ENCODE results near the gene ERBB4.

DNA sequence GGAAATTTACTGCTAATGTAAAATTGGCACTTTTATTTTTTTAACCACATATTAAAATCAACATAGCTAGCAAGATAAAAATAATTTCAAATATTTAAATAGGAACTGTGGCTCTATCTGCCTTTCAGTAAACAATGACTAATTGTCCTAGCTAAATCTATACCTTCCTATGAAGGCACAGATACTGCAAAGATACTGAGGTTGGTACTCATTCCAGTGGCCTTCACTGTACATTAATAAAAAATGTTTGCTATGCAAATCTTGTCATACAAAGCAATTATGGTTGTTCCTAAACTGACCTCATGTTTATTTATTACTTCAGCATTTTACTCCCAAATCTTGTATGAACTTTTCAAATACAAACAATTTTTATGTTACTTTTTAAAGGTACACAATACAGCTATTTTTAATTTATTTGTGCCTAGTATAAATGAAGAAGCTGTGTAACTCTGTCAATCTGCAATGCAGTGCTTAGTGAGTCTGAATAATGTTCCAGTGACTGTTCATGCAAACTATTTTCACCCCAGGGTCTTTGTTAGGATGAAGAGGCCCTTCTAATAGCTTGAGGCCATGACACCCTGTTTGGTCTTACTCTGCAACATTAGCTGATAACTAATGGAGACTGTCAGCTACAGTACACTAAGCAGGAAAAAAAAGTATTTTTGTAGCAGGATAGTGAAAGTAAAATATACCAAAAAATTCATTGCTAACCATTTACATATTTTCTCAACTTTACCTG is 9.3 kb upstream of the ERBB4 start:
- TF ChIP-seq CTCF (IDR thresholded peaks at IDR 0.05): no peak
- no peak for TF ChIP-seq SIN3A (IDR thresholded peaks at IDR 0.05; ENCODE audit: borderline replicate concordance, insufficient read depth, low read depth, low read length)
- TF ChIP-seq POLR2AphosphoS5 (IDR thresholded peaks at IDR 0.05; ENCODE audit: low read depth, low read length): no peak
- TF ChIP-seq TCF7L2 (IDR thresholded peaks at IDR 0.05; ENCODE audit: low read depth, low read length): no peak
- no peak for TF ChIP-seq REST (IDR thresholded peaks at IDR 0.05; ENCODE audit: insufficient read depth in 1 of 2, low read depth in 2 of 2, low read length in 1 of 2)
